ENCODE measurements around the gene ZNF148.

Gene ZNF148

GRCh38 chr3:125185805-125186204 is 189.3 kb downstream of the ZNF148 start:
- no peak for FAIRE-seq

DNA sequence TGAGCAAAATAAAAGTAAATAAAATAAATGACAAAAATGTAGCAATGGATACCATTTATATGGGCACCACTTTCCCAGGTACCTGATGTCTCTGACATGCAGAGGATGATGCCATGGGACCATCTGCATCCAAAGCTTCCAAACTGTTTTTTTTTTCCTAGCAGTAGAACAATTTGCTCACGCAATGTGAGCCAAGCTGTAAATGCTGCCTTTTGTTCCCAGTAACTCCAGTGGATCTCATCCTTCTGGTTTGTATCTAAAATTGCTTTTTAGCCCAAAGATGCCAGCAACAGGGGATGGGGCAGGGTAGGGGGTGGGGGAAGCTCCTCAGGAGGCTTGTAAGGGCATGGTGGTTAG is 195.3 kb downstream of the ZNF148 start:
- no peak for FAIRE-seq

GRCh38 chr3:125179143-125179883 is 195.8 kb downstream of the ZNF148 start:
- FAIRE-seq, result no peak

GRCh38 chr3:125177746-125178145 is 197.4 kb downstream of the ZNF148 start:
- FAIRE-seq, result no peak

Measured in TTC549 (cell line).